ENCODE results near the gene SCN4B. TPM values are rescaled to one million over a fixed set of nuclear protein-coding genes. Genes with fewer than 3 reads are reported as not detected.

Gene SCN4B
- total RNA-seq, 1 donor from 2014 or later, result 0.79 TPM

GRCh38 chr11:118135051-118135795, 17.4 kb downstream of the SCN4B start:
- peaks cover 31% of the 10 kb centered on the region for H3K27me3 ChIP-seq (ENCODE audit: control insufficient read depth, insufficient read depth, low read length)

GRCh38 chr11:118133816-118134215, 18.8 kb downstream of the SCN4B start:
- Histone ChIP-seq H3K36me3 (ENCODE audit: control insufficient read depth, insufficient read depth, low read length) (no peaks in the 10 kb centered on the region), H3K27me3 (ENCODE audit: control insufficient read depth, insufficient read depth, low read length) (peaks cover 33% of the 10 kb centered on the region), H3K4me3 (ENCODE audit: low read depth, low read length) (no peak overlapping the region)
- no peak for TF ChIP-seq CTCF (IDR thresholded peaks at IDR 0.05; ENCODE audit: insufficient read depth, low read length, poor library complexity, severe bottlenecking)
- no peak for DNase-seq (ENCODE audit: low read depth)

More at GRCh38 chr11:118135051-118135795, 17.4 kb downstream of the SCN4B start:
- no peak for TF ChIP-seq CTCF (IDR thresholded peaks at IDR 0.05; ENCODE audit: insufficient read depth, low read length, poor library complexity, severe bottlenecking)
- H3K36me3 ChIP-seq (ENCODE audit: control insufficient read depth, insufficient read depth, low read length), result no peaks in the 10 kb centered on the region
- H3K4me3 ChIP-seq (ENCODE audit: low read depth, low read length), result no peak overlapping the region
- DNase-seq (ENCODE audit: low read depth), result no peak

- no peak for DNase-seq (ENCODE audit: low read depth)
- H3K36me3 ChIP-seq (ENCODE audit: control insufficient read depth, insufficient read depth, low read length), result no peaks in the 10 kb centered on the region
- TF ChIP-seq CTCF (IDR thresholded peaks at IDR 0.05; ENCODE audit: insufficient read depth, low read length, poor library complexity, severe bottlenecking), result no peak
- peaks cover 29% of the 10 kb centered on the region for H3K27me3 ChIP-seq (ENCODE audit: control insufficient read depth, insufficient read depth, low read length)
- H3K4me3 ChIP-seq (ENCODE audit: low read depth, low read length), result no peak overlapping the region
These were observed 20.1 kb downstream of the SCN4B start for GRCh38 chr11:118132385-118133151.

GRCh38 chr11:118129471-118130172, 23.0 kb downstream of the SCN4B start:
- Histone ChIP-seq H3K36me3 (ENCODE audit: control insufficient read depth, insufficient read depth, low read length) (no peaks in the 10 kb centered on the region), H3K4me3 (ENCODE audit: low read depth, low read length) (no peak overlapping the region), H3K27me3 (ENCODE audit: control insufficient read depth, insufficient read depth, low read length) (peaks cover 14% of the 10 kb centered on the region)
- no peak for DNase-seq (ENCODE audit: low read depth)
- TF ChIP-seq CTCF (IDR thresholded peaks at IDR 0.05; ENCODE audit: insufficient read depth, low read length, poor library complexity, severe bottlenecking), result no peak

GRCh38 chr11:118128721-118129470, 23.7 kb downstream of the SCN4B start:
- DNase-seq (ENCODE audit: low read depth), result no peak
- H3K36me3 ChIP-seq (ENCODE audit: control insufficient read depth, insufficient read depth, low read length), result no peaks in the 10 kb centered on the region
- no peak for TF ChIP-seq CTCF (IDR thresholded peaks at IDR 0.05; ENCODE audit: insufficient read depth, low read length, poor library complexity, severe bottlenecking)
- no peak overlapping the region for H3K4me3 ChIP-seq (ENCODE audit: low read depth, low read length)
- peaks cover 12% of the 10 kb centered on the region for H3K27me3 ChIP-seq (ENCODE audit: control insufficient read depth, insufficient read depth, low read length)
